Measurements from ENCODE around the gene FAM163A. TPM values are rescaled to one million over a fixed set of nuclear protein-coding genes. Genes with fewer than 3 reads are reported as not detected.
A peak's percentile ranks its signal among the peaks of the same experiment; 100 is the strongest.

The FAM163A gene
- total and polyA plus RNA-seq, 8 donors, result 0.15 to 0.61 (median 0.25) TPM; not detected in 4

- TF ChIP-seq CTCF (IDR thresholded peaks at IDR 0.05), result no peak
- no peak for TF ChIP-seq EP300 (IDR thresholded peaks at IDR 0.05)
- TF ChIP-seq POLR2AphosphoS5 (IDR thresholded peaks at IDR 0.05), result no peak
- no peak for TF ChIP-seq POLR2A (IDR thresholded peaks at IDR 0.05)
- Histone ChIP-seq H3K36me3 (no peaks in the 10 kb centered on the region), H3K4me1 (no peaks in the 10 kb centered on the region), H3K27ac (no peak overlapping the region), H3K4me3 (no peak overlapping the region), H3K27me3 (peaks cover 0 to 15% (median 0%) of the 10 kb centered on the region in 3 donors), H3K9me3 (no peaks in the 10 kb centered on the region)
- intact Hi-C loops (cut with DNase I; ENCODE audit: low total_unique reads), result no loop called here
- 67 to 78% (median 76%) methylated on average over 4 of the region's 4 CpGs for WGBS, 5 donors
- DNase-seq, result no peak
Measured at GRCh38 chr1:179731643-179732042, 11.4 kb upstream of the FAM163A start.

- Histone ChIP-seq H3K4me3 (peak overlapping the region in 2 of 4 donors; percentile 50 to 56), H3K4me1 (peaks cover 13 to 25% (median 21%) of the 10 kb centered on the region in 4 donors), H3K9me3 (peaks cover 0 to 18% (median 3%) of the 10 kb centered on the region in 4 donors), H3K27me3 (peaks cover 13 to 84% (median 36%) of the 10 kb centered on the region in 3 donors), H3K27ac (no peak overlapping the region), H3K36me3 (no peaks in the 10 kb centered on the region)
- WGBS, 5 donors, result 20 to 41% (median 25%) methylated on average over 10 of the region's 10 CpGs
- peak in 1 of 2 donors; percentile 10 for DNase-seq
- intact Hi-C loops (cut with DNase I; ENCODE audit: low total_unique reads), result no loop called here
- TF ChIP-seq CTCF (IDR thresholded peaks at IDR 0.05) (no peak), POLR2A (IDR thresholded peaks at IDR 0.05) (no peak), POLR2AphosphoS5 (IDR thresholded peaks at IDR 0.05) (no peak), EP300 (IDR thresholded peaks at IDR 0.05) (no peak)
Measured at GRCh38 chr1:179742291-179742690, 800 bp upstream of the FAM163A start.

- Histone ChIP-seq H3K9me3 (peaks cover 0 to 18% (median 3%) of the 10 kb centered on the region in 4 donors), H3K4me1 (peaks cover 13 to 25% (median 21%) of the 10 kb centered on the region in 4 donors), H3K27me3 (peaks cover 13 to 86% (median 36%) of the 10 kb centered on the region in 3 donors), H3K4me3 (peak overlapping the region; percentile 39 to 56 (median 47)), H3K27ac (no peak overlapping the region), H3K36me3 (no peaks in the 10 kb centered on the region)
- peak in 1 of 2 donors; percentile 49 for DNase-seq
- 2 to 6% (median 4%) methylated on average over 49 to 85 of the region's 85 CpGs for WGBS, 5 donors
- intact Hi-C loops (cut with DNase I; ENCODE audit: low total_unique reads), result no loop called here
- TF ChIP-seq POLR2AphosphoS5 (IDR thresholded peaks at IDR 0.05), result no peak
- TF ChIP-seq POLR2A (IDR thresholded peaks at IDR 0.05), result no peak
- TF ChIP-seq EP300 (IDR thresholded peaks at IDR 0.05), result no peak
- no peak for TF ChIP-seq CTCF (IDR thresholded peaks at IDR 0.05)
Measured at GRCh38 chr1:179743679-179744400, 749 bp downstream of the FAM163A start.

GRCh38 chr1:179744401-179745130 lies 1.5 kb downstream of the FAM163A start:
- peaks cover 13 to 86% (median 36%) of the 10 kb centered on the region in 3 donors for H3K27me3 ChIP-seq
- H3K4me3 ChIP-seq, result peak overlapping the region in 3 of 4 donors; percentile 44 to 56 (median 50)
- H3K36me3 ChIP-seq, result no peaks in the 10 kb centered on the region
- 48 to 60% (median 53%) methylated on average over 14 to 37 of the region's 37 CpGs for WGBS, 5 donors
- DNase-seq, result peak in 1 of 2 donors; percentile 15
- peaks cover 13 to 25% (median 21%) of the 10 kb centered on the region in 4 donors for H3K4me1 ChIP-seq
- intact Hi-C loops (cut with DNase I; ENCODE audit: low total_unique reads), result no loop called here
- peaks cover 0 to 18% (median 3%) of the 10 kb centered on the region in 4 donors for H3K9me3 ChIP-seq
- TF ChIP-seq EP300 (IDR thresholded peaks at IDR 0.05) (no peak), CTCF (IDR thresholded peaks at IDR 0.05) (no peak), POLR2A (IDR thresholded peaks at IDR 0.05) (no peak), POLR2AphosphoS5 (IDR thresholded peaks at IDR 0.05) (no peak)
- H3K27ac ChIP-seq, result no peak overlapping the region
